GM19099 (cell line): ENCODE data around the gene TMEM145.

Experiments used
- POLR2A ChIP-seq: IDR thresholded peaks from 3 replicates; pipeline ENCODE4 v1.6.1; 2011; ENCODE audit warnings: low read depth; ENCODE audit not compliant: insufficient read length; ENCODE audit errors: extremely low read depth

The TMEM145 gene

DNA sequence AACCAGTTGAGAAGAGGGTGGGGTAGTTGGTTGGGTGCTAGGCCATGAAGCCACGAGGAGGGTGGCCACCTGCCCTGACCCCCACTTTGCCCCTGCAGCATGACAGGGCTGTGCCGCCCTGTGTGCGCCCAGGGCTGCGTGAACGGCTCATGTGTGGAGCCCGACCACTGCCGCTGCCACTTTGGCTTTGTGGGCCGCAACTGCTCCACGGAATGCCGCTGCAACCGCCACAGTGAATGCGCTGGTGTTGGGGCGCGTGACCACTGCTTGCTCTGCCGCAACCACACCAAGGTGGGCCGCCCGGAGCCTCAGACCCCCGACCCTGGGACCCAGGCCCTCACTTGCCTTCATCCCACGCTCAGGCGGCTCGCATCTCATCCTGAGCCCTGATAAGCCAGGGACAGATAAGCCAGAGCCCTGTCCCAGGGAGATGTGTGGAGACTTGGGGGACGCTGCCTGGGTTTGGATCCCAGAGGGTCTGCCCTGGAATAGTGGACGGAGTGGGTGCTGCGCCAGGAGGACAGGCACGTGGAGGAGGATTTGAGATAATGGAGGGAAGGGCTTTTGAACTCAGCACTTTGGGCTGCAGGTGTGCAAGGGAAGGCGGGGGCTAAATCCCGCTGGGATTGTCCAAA is 56.4 kb downstream of the TMEM145 start:
- TF ChIP-seq POLR2A: no peak

DNA sequence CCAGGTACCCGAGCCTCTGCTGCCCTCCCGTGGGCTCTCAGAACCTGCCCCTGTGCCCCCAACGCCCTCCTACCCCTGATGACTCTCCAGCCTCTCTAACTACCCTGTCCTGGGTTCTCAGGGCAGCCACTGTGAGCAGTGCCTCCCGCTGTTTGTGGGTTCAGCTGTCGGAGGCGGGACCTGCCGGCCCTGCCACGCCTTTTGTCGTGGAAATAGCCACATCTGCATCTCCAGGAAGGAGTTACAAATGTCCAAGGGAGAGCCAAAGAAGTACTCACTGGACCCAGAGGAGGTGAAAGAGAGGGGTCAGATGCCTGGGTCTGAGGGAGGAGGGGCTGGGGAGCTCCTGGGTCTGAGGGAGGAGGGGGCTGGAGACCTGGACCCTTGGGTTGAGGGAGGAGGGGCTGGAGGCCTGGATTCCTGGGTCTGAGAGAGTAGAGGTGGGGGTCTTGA is 57.0 kb downstream of the TMEM145 start:
- TF ChIP-seq POLR2A: no peak

GRCh38 chr19:42370626-42371175 is 57.6 kb downstream of the TMEM145 start:
- no peak for TF ChIP-seq POLR2A
